HG03439 (cell line): ENCODE measurements around the gene CD200R1.

ENCODE experiments used
- ATAC-seq: cut with Tn5 transposase; IDR thresholded peaks from one replicate; pipeline ENCODE4 v1.9.1; 2021; ENCODE audit warnings: mild to moderate bottlenecking, moderate library complexity; ENCODE audit not compliant: unreplicated experiment

Gene CD200R1

GRCh38 chr3:112894258-112894657, 80.6 kb downstream of the CD200R1 start:
- ATAC-seq = no peak

DNA sequence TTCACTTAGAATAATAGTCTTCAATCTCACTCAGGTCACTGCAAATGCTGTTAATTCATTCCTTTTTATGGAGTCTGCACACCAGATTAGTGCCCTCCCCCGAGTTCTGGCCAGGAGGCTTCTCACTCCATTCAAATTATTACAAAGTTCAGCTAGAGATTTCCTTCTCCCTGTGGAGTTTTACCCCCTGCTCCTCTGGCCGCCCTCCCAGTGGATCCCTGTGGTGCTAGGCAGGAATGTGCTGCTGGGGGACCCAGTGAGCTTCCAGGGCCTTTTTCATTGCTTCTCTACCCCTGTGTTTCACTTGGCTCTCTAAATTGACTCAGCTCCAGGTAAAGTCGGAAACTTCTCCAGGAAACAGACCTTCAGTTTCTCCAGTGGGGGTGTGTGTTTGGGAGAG, 85.5 kb downstream of the CD200R1 start:
- no peak for ATAC-seq

GRCh38 chr3:112888381-112889085, 86.4 kb downstream of the CD200R1 start:
- ATAC-seq = no peak

- ATAC-seq = no peak
Observed at GRCh38 chr3:112884678-112885290, 90.1 kb downstream of the CD200R1 start.

DNA sequence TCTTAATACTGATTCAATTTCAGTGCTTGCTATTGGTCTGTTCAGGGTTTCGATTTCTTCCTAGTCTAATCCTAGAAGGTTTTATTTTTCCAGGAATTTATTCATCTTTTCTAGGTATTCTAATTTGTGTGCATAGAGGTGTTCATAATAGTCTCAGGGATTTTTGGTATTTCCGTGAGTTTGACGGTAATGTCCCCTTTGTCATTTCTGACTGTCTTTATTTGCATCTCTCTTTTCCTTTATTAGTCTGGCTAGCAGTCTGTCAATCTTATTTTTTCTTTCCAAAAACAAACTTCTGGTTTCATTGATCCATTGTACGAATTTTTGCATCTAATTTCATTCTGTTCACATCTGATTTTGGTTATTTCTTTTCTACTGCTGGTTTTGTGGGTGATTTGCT, 93.0 kb downstream of the CD200R1 start:
- no peak for ATAC-seq

DNA sequence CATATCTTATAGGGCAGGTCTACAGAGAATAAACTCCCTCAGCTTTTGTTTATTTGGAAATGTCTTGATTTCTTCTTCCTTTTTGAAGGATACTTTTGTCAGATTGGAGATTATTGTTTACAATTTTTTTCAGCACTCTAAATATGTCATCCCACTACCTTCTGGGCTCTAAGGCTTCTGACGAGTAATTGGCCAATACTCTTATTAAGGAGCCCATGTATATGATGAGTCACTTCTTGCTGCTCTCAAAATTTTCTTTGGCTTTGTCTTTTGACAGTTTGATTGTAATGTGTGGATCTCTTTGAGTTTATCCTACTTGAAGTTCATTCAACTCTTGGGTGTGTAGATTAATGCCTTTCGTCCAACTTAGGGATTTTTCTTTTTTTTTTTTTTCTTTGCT, 99.3 kb downstream of the CD200R1 start:
- no peak for ATAC-seq

- ATAC-seq = no peak
Observed at GRCh38 chr3:112874725-112875124, 100.2 kb downstream of the CD200R1 start.

GRCh38 chr3:112873632-112874031, 101.3 kb downstream of the CD200R1 start:
- ATAC-seq = peak; percentile 58

DNA sequence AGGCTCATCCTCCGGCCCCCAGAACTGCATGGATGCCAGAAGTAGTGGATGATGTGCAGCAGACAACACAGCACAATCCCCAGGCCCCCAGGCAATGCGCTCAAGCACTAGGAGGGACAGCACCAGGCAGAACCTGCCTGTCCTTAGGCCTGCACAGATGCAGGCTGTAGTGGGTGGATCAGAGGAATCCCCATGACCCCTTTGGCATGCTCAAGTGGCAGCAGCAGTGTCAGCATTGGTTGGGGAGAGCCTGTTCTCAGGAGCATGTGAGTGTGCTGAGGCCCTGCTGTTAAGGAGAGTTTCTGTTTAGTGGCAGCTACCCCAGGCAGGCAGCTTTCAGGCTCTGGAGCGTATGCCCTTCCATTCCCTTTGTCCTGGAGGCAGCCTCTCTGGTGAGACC, 103.2 kb downstream of the CD200R1 start:
- no peak for ATAC-seq
